Panc1 (cell line): Measurements from ENCODE around the gene ZBTB22. TPM values are rescaled to one million over a fixed set of nuclear protein-coding genes. Genes with fewer than 3 reads are reported as not detected.
A peak's percentile ranks its signal among the peaks of the same experiment; 100 is the strongest.
"Not testable (repeated sequence)": the region's sequence is repeated elsewhere in the genome, so short reads cannot be mapped to it uniquely, and the experiment has no call there.

Experiments used
- ATAC-seq: fragments of 200-7000 bp; cut with Tn5 transposase; 2 replicates; pipeline ENCODE4 v1.9.1; 2020; ENCODE audit warnings: mild to moderate bottlenecking, moderate library complexity
- BruUV-seq: library from RNA; stranded (reverse); fragments of 400-500 nt; replicated peaks from 2 replicates; lab custom pipeline; 2021; lab: Mats Ljungman, UMichigan
- CTCF ChIA-PET: fragments of 300-600 bp; sonication (Branson Sonifier 250); formaldehyde crosslinking; loops from one replicate; lab custom pipeline; 2022; ENCODE audit warnings: antibody characterized with exemption; lab: Charles Lee
- POLR2A ChIA-PET: fragments of 300-600 bp; sonication (Branson Sonifier 250); formaldehyde crosslinking; loops from one replicate; lab custom pipeline; 2022; ENCODE audit warnings: antibody characterized with exemption; lab: Charles Lee
- DNase-seq: peaks from one replicate; pipeline ENCODE4 v3.0.0-alpha.2; 2010; ENCODE audit warnings: low read depth, low spot score
- H3K27ac ChIP-seq: 2 replicates; pipeline ENCODE4 v1.5.1; 2011; ENCODE audit warnings: mild to moderate bottlenecking, low read length, inconsistent platforms
- H3K27me3 ChIP-seq: fragments of 200-500 bp; sonication (Bioruptor generic); 2 replicates; pipeline ENCODE4 v1.6.0; 2014; ENCODE audit warnings: low read length, inconsistent platforms; ENCODE audit not compliant: control insufficient read depth, insufficient read depth
- H3K36me3 ChIP-seq: fragments of 200-500 bp; sonication (Bioruptor generic); 2 replicates; pipeline ENCODE4 v1.5.1; 2014; ENCODE audit warnings: inconsistent platforms, mild to moderate bottlenecking, low read length, moderate library complexity; ENCODE audit not compliant: control insufficient read depth, insufficient read depth
- H3K4me1 ChIP-seq: 2 replicates; pipeline ENCODE4 v1.5.1; 2011; ENCODE audit warnings: inconsistent platforms, mild to moderate bottlenecking, low read length, moderate library complexity; ENCODE audit not compliant: control insufficient read depth, insufficient read depth
- H3K4me3 ChIP-seq, 2 experiments: 2 replicates each; pipeline ENCODE4 v1.5.1; 2011 to 2012; ENCODE audit warnings: low read depth in 2 of 2, low read length in 2 of 2, mild to moderate bottlenecking in 2 of 2, inconsistent platforms in 1 of 2, moderate library complexity in 1 of 2
- H3K9me3 ChIP-seq: fragments of 200-500 bp; sonication (Bioruptor generic); 2 replicates; pipeline ENCODE4 v1.5.1; 2014; ENCODE audit warnings: low read depth, mild to moderate bottlenecking, inconsistent platforms, low read length, moderate library complexity; ENCODE audit not compliant: control insufficient read depth, insufficient read depth
- POLR2AphosphoS5 ChIP-seq: IDR thresholded peaks from 2 replicates; pipeline ENCODE4 v1.6.1; 2012; ENCODE audit warnings: mild to moderate bottlenecking, low read depth, low read length, moderate library complexity
- REST ChIP-seq, 2 experiments: IDR thresholded peaks; 2 replicates each; pipeline ENCODE4 v1.6.1; 2011 to 2012; ENCODE audit warnings: low read depth in 2 of 2, control low read depth in 1 of 2, low read length in 1 of 2, mild to moderate bottlenecking in 1 of 2, moderate library complexity in 1 of 2; ENCODE audit not compliant: insufficient read depth in 1 of 2
- SIN3A ChIP-seq: IDR thresholded peaks from 2 replicates; pipeline ENCODE4 v1.6.1; 2012; ENCODE audit warnings: low read depth, mild to moderate bottlenecking, low read length, moderate library complexity, borderline replicate concordance; ENCODE audit not compliant: insufficient read depth
- TCF7L2 ChIP-seq: IDR thresholded peaks from 2 replicates; pipeline ENCODE4 v1.6.1; 2011; ENCODE audit warnings: mild to moderate bottlenecking, low read depth, low read length, inconsistent platforms
- in situ Hi-C: cut with HindIII; loops from 2 replicates; pipeline ENCODE4 v1.10.0; 2016; ENCODE audit warnings: low sequenced_read_pairs, low pct_unique_long_range_greater_than_20kb
- intact Hi-C: fragments of 100-400 bp; cut with micrococcal nuclease; formaldehyde crosslinking; loops from one replicate; pipeline ENCODE4 v1.10.0; 2022; ENCODE audit not compliant: unreplicated experiment
- total RNA-seq: library from RNA; stranded (reverse); gene quantifications from one replicate; pipeline ENCODE4 v1.2.1, GENCODE V29; 2021; ENCODE audit not compliant: unreplicated experiment
- TF ChIP-seq, protein P1 (sequence below): fragments of 450-650 bp; IDR thresholded peaks from 2 replicates; pipeline ENCODE4 v1.5.1; 2017; ENCODE audit warnings: mild to moderate bottlenecking

Gene ZBTB22
- total RNA-seq, 1 experiment from 2014 or later, result 16.0 TPM

DNA sequence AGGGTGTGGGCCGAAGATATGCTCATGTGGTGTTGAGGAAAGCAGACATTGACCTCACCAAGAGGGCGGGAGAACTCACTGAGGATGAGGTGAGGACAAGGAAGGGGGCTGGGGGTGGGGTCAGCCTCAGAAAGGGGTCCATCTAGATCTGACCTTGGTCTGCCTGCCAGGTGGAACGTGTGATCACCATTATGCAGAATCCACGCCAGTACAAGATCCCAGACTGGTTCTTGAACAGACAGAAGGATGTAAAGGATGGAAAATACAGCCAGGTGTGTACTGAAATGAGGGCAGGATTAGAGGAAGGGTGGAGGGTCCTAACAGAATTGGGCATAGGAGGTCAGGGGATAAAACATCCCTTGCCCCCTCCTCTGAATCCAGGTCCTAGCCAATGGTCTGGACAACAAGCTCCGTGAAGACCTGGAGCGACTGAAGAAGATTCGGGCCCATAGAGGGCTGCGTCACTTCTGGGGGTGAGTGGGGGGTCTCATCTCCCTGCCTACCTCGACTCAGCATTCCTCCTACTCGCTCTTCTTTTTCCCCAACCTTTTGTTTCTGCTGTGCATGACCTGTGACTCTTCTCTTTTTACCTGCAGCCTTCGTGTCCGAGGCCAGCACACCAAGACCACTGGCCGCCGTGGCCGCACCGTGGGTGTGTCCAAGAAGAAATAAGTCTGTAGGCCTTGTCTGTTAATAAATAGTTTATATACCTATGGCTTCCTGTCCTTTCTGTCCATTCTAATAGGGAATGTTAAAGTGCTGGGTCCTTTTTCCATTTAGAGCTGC lies 41.6 kb downstream of the ZBTB22 start:
- H3K9me3 ChIP-seq, in situ Hi-C loops, ATAC-seq, BruUV-seq, DNase-seq, intact Hi-C loops, CTCF ChIA-PET, H3K27me3 ChIP-seq: not testable (repeated sequence)
- Histone ChIP-seq H3K4me3 (peak overlapping the region; percentile 97), H3K27ac (peak overlapping the region; percentile 100), H3K36me3 (peaks cover 27% of the 10 kb centered on the region), H3K4me1 (peaks cover 54% of the 10 kb centered on the region)
- TF ChIP-seq POLR2AphosphoS5, result peak; percentile 41
- POLR2A ChIA-PET, result interaction anchor here (0.9 to 1.6 kb wide), 2 partner anchors 16 to 37 kb away, joined by 4 to 5 read pairs; no protein-coding TSS in a partner anchor

DNA sequence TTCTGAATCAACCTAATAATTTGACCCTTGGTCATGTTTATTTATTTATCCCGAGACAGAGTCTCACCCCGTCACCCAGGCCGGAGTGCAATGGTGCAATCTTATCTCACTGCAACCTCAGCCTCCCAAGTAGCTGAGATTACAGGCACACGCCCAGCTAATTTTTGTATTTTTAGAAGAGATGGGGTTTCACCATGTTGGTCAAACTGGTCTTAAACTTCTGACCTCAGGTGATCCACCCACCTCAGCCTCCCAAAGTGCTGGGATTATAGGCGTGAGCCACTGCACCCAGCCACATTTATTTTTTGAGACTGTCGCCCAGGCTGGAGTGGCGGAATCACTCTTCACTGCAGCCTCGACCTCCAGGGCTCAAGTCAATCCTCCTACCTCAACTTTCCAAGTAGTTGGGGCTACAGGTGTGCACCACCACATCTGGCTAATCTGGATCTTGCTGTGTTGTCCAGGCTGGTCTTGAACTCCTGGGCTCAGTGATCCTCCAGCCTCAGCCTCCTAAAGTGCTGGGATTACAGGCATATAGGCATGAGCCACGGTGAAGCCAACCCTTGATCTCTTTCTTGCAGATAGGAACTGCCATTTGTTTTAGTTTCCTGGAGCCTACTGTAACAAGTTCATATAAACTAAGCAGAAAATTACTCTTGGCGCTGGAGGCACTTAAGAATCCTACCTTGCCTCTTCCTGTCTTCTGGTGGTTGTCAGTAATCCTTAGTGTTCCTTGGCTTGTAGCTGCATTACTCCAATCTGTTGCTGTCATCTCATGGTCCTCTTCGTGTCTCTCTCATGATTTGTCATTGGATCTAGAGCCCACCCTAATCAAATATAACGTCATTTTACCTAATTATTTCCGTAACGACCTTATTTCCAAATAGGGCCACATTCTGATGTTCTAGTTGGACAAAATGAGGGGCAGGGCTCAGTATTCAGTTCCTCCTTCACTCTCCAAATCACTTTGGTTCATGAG lies 43.3 kb downstream of the ZBTB22 start:
- intact Hi-C loops, result no loop called here
- no peaks in the 10 kb centered on the region for H3K27me3 ChIP-seq
- ATAC-seq (no peak), DNase-seq (no peak)
- no TSS peak for BruUV-seq
- peaks cover 47% of the 10 kb centered on the region for H3K4me1 ChIP-seq
- TF ChIP-seq, protein P1, sequence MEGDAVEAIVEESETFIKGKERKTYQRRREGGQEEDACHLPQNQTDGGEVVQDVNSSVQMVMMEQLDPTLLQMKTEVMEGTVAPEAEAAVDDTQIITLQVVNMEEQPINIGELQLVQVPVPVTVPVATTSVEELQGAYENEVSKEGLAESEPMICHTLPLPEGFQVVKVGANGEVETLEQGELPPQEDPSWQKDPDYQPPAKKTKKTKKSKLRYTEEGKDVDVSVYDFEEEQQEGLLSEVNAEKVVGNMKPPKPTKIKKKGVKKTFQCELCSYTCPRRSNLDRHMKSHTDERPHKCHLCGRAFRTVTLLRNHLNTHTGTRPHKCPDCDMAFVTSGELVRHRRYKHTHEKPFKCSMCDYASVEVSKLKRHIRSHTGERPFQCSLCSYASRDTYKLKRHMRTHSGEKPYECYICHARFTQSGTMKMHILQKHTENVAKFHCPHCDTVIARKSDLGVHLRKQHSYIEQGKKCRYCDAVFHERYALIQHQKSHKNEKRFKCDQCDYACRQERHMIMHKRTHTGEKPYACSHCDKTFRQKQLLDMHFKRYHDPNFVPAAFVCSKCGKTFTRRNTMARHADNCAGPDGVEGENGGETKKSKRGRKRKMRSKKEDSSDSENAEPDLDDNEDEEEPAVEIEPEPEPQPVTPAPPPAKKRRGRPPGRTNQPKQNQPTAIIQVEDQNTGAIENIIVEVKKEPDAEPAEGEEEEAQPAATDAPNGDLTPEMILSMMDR, result no peak
- no peak for TF ChIP-seq REST (IDR thresholded peaks at IDR 0.05; ENCODE audit: insufficient read depth in 1 of 2, low read depth in 2 of 2, low read length in 1 of 2)
- TF ChIP-seq SIN3A, result no peak
- no peak for TF ChIP-seq TCF7L2
- TF ChIP-seq POLR2AphosphoS5, result peak; percentile 8; the same call in 1 of the 2 replicates
- no peaks in the 10 kb centered on the region for H3K9me3 ChIP-seq
- peak overlapping the region; percentile 100 for H3K27ac ChIP-seq
- in situ Hi-C loops, result no loop called here
- CTCF ChIA-PET, result no interaction called here
- peaks cover 30% of the 10 kb centered on the region for H3K36me3 ChIP-seq
- POLR2A ChIA-PET, result no interaction called here
- H3K4me3 ChIP-seq, result peak overlapping the region; percentile 97
